Progenitor cell of endocrine pancreas (in vitro differentiated cells): Measurements from ENCODE around the gene OR2F2. TPM values are rescaled to one million over a fixed set of nuclear protein-coding genes. Genes with fewer than 3 reads are reported as not detected.

Experiments used
- DNase-seq: peaks from one replicate; pipeline ENCODE4 v3.0.0; 2021; ENCODE audit warnings: low spot score; ENCODE audit not compliant: unreplicated experiment
- H3K27ac Mint-ChIP-seq: 2 replicates; pipeline ENCODE4 v1.8.0; 2021; ENCODE audit warnings: mild to moderate bottlenecking, moderate library complexity, mixed read lengths
- H3K27me3 Mint-ChIP-seq: 2 replicates; pipeline ENCODE4 v1.8.0; 2021; ENCODE audit warnings: mixed read lengths
- H3K36me3 Mint-ChIP-seq: 2 replicates; pipeline ENCODE4 v1.8.0; 2022; ENCODE audit warnings: mixed read lengths; ENCODE audit not compliant: insufficient read depth
- H3K4me1 Mint-ChIP-seq: 2 replicates; pipeline ENCODE4 v1.8.0; 2021; ENCODE audit warnings: low read depth, mixed read lengths
- H3K4me3 Mint-ChIP-seq: 2 replicates; pipeline ENCODE4 v1.8.0; 2021; ENCODE audit warnings: low read depth, mild to moderate bottlenecking, moderate library complexity, mixed read lengths
- H3K9me3 Mint-ChIP-seq: 2 replicates; pipeline ENCODE4 v1.8.0; 2021; ENCODE audit warnings: low read depth, mixed read lengths
- CTCF ChIP-seq: fragments of 200-600 bp; sonication (generic); IDR thresholded peaks from one replicate; pipeline ENCODE4 v1.5.0; 2021; ENCODE audit warnings: antibody characterized with exemption, mild to moderate bottlenecking; ENCODE audit not compliant: unreplicated experiment
- total RNA-seq: library from RNA; stranded (reverse); gene quantifications from 2 replicates; pipeline ENCODE4 v1.2.1, GENCODE V29; 2021

Gene OR2F2
- total RNA-seq, 1 donor from 2014 or later: not detected

GRCh38 chr7:143954135-143954534 lies 19.1 kb downstream of the OR2F2 start:
- no peak overlapping the region for H3K27ac Mint-ChIP-seq
- no peaks in the 10 kb centered on the region for H3K27me3 Mint-ChIP-seq
- TF ChIP-seq CTCF: no peak
- no peak for DNase-seq
- H3K4me1 Mint-ChIP-seq: no peaks in the 10 kb centered on the region
- no peaks in the 10 kb centered on the region for H3K36me3 Mint-ChIP-seq
- no peaks in the 10 kb centered on the region for H3K9me3 Mint-ChIP-seq
- H3K4me3 Mint-ChIP-seq: no peak overlapping the region

GRCh38 chr7:143954544-143954943 lies 19.5 kb downstream of the OR2F2 start, which contains the start of gene OR2F1:
OR2F1 (plus strand) TSS chr7:143954844; CDS start chr7:143959971, 5,127 bp downstream.
- H3K27ac Mint-ChIP-seq: no peak within 1 kb of the TSS
- no peaks in the 10 kb centered on the region for H3K4me1 Mint-ChIP-seq
- no peak for DNase-seq
- TF ChIP-seq CTCF: no peak
- H3K4me3 Mint-ChIP-seq: no peak within 1 kb of the TSS
- no peaks in the 10 kb centered on the region for H3K27me3 Mint-ChIP-seq
- H3K9me3 Mint-ChIP-seq: no peaks in the 10 kb centered on the region
- no peaks in the 10 kb centered on the region for H3K36me3 Mint-ChIP-seq

GRCh38 chr7:143958781-143959180 lies 23.7 kb downstream of the OR2F2 start:
- Mint-ChIP-seq H3K27me3 (no peaks in the 10 kb centered on the region), H3K27ac (no peak overlapping the region)
- TF ChIP-seq CTCF: no peak

GRCh38 chr7:143960813-143961610 lies 26.0 kb downstream of the OR2F2 start:
- TF ChIP-seq CTCF: no peak
- no peaks in the 10 kb centered on the region for H3K27me3 Mint-ChIP-seq
- H3K4me3 Mint-ChIP-seq: no peak overlapping the region
- DNase-seq: no peak
- H3K36me3 Mint-ChIP-seq: no peaks in the 10 kb centered on the region
- H3K9me3 Mint-ChIP-seq: no peaks in the 10 kb centered on the region
- H3K4me1 Mint-ChIP-seq: no peaks in the 10 kb centered on the region
- H3K27ac Mint-ChIP-seq: no peak overlapping the region

More at GRCh38 chr7:143958781-143959180, 23.7 kb downstream of the OR2F2 start:
- no peaks in the 10 kb centered on the region for H3K36me3 Mint-ChIP-seq
- no peak overlapping the region for H3K4me3 Mint-ChIP-seq
- H3K9me3 Mint-ChIP-seq: no peaks in the 10 kb centered on the region
- DNase-seq: no peak
- no peaks in the 10 kb centered on the region for H3K4me1 Mint-ChIP-seq

- H3K27ac Mint-ChIP-seq: no peak overlapping the region
- H3K9me3 Mint-ChIP-seq: peaks cover 5% of the 10 kb centered on the region
- H3K4me3 Mint-ChIP-seq: no peak overlapping the region
- no peaks in the 10 kb centered on the region for H3K36me3 Mint-ChIP-seq
- H3K4me1 Mint-ChIP-seq: no peaks in the 10 kb centered on the region
- no peak for DNase-seq
- no peak for TF ChIP-seq CTCF
- H3K27me3 Mint-ChIP-seq: no peaks in the 10 kb centered on the region
Observed at GRCh38 chr7:143965280-143965679, 30.2 kb downstream of the OR2F2 start.
